CD4-positive, CD25-positive, alpha-beta regulatory T cell (primary cell): ENCODE measurements around the gene YWHAH. TPM values are rescaled to one million over a fixed set of nuclear protein-coding genes. Genes with fewer than 3 reads are reported as not detected.

Experiments
- ATAC-seq, 2 donors: fragments of 150-1000 bp; cut with Tn5 transposase; one replicate each; pipeline ENCODE4 v1.10.0; 2021; ENCODE audit warnings: low read depth in 2 of 2, moderate number of reproducible peaks in 2 of 2, moderate library complexity in 1 of 2
- DNase-seq, 3 donors: peaks; one replicate each; pipeline versions ENCODE4 v3.0.0 to v3.0.0-alpha.2; 2012 to 2022; ENCODE audit warnings: mixed read lengths in 1 of 3
- H3K27ac ChIP-seq: one replicate; pipeline ENCODE4 v1.7.0; 2013; ENCODE audit warnings: mild to moderate bottlenecking, low read length; ENCODE audit not compliant: insufficient read depth, poor library complexity, severe bottlenecking
- H3K27me3 ChIP-seq: one replicate; pipeline ENCODE4 v1.7.0; 2013; ENCODE audit warnings: low read length; ENCODE audit not compliant: control insufficient read depth, insufficient read depth
- H3K36me3 ChIP-seq: one replicate; pipeline ENCODE4 v1.7.0; 2013; ENCODE audit warnings: mild to moderate bottlenecking, low read length, moderate library complexity; ENCODE audit not compliant: control insufficient read depth, insufficient read depth
- H3K4me1 ChIP-seq: 2 replicates; pipeline ENCODE4 v1.7.0; 2013; ENCODE audit warnings: mild to moderate bottlenecking, low read length; ENCODE audit not compliant: insufficient read depth, control insufficient read depth, poor library complexity, severe bottlenecking
- H3K4me3 ChIP-seq: one replicate; pipeline ENCODE4 v1.7.0; 2013; ENCODE audit warnings: low read depth, mild to moderate bottlenecking, low read length, moderate library complexity
- H3K9me3 ChIP-seq, 2 experiments: 1 replicate in 1 of 2; 2 replicates in 1 of 2; pipeline ENCODE4 v1.7.0; 2013; ENCODE audit warnings: low read length in 2 of 2, mild to moderate bottlenecking in 1 of 2, moderate library complexity in 1 of 2; ENCODE audit not compliant: control insufficient read depth in 2 of 2
- H3K27ac Mint-ChIP-seq, 3 donors: one replicate each; pipeline ENCODE4 v1.8.0; 2020 to 2022; ENCODE audit warnings: mild to moderate bottlenecking in 3 of 3, mixed read lengths in 3 of 3, moderate library complexity in 2 of 3
- H3K27me3 Mint-ChIP-seq: one replicate; pipeline ENCODE4 v1.8.0; 2022; ENCODE audit warnings: mild to moderate bottlenecking, mixed read lengths
- H3K36me3 Mint-ChIP-seq: one replicate; pipeline ENCODE4 v1.8.0; 2020; ENCODE audit warnings: mixed read lengths
- H3K4me1 Mint-ChIP-seq, 4 donors: one replicate each; pipeline ENCODE4 v1.8.0; 2020 to 2022; ENCODE audit warnings: mixed read lengths in 4 of 4, mild to moderate bottlenecking in 1 of 4
- H3K4me3 Mint-ChIP-seq, 4 donors: one replicate each; pipeline ENCODE4 v1.8.0; 2020 to 2022; ENCODE audit warnings: mild to moderate bottlenecking in 4 of 4, mixed read lengths in 4 of 4, moderate library complexity in 3 of 4
- H3K9me3 Mint-ChIP-seq, 7 donors: one replicate each; pipeline ENCODE4 v1.8.0; 2020 to 2022; ENCODE audit warnings: mixed read lengths in 7 of 7, mild to moderate bottlenecking in 3 of 7, moderate library complexity in 2 of 7
- polyA plus RNA-seq, 4 donors: library from polyadenylated mRNA; unstranded; fragments of 300-500 nt; fragmentation: Illumina TruSeq; gene quantifications; one replicate each; pipeline ENCODE4 v1.2.3, GENCODE V29; 2021
- total RNA-seq: library from RNA; stranded (reverse); gene quantifications from one replicate; pipeline ENCODE4 v1.2.3, GENCODE V29; 2022

Gene YWHAH
- total and polyA plus RNA-seq, 5 donors from 2014 or later, result 57.5 to 186 (median 99.1) TPM

- no peaks in the 10 kb centered on the region for H3K36me3 ChIP-seq
- H3K9me3 ChIP-seq, result no peaks in the 10 kb centered on the region
- H3K4me3 ChIP-seq, result no peak overlapping the region
- H3K27ac ChIP-seq, result no peak overlapping the region
- no peak for DNase-seq
- Mint-ChIP-seq H3K27ac (no peak overlapping the region), H3K9me3 (peaks cover 0 to 2% (median 0%) of the 10 kb centered on the region in 7 donors), H3K36me3 (no peaks in the 10 kb centered on the region), H3K27me3 (peaks cover 38% of the 10 kb centered on the region), H3K4me1 (no peaks in the 10 kb centered on the region), H3K4me3 (no peak overlapping the region)
- H3K27me3 ChIP-seq, result peaks cover 1% of the 10 kb centered on the region
- no peak for ATAC-seq
- no peaks in the 10 kb centered on the region for H3K4me1 ChIP-seq
Measured at GRCh38 chr22:31998784-31999385, 54.5 kb downstream of the YWHAH start.

GRCh38 chr22:32000181-32000580, 55.8 kb downstream of the YWHAH start:
- Mint-ChIP-seq H3K4me1 (no peaks in the 10 kb centered on the region), H3K27ac (no peak overlapping the region), H3K36me3 (no peaks in the 10 kb centered on the region), H3K27me3 (peaks cover 35% of the 10 kb centered on the region), H3K4me3 (no peak overlapping the region), H3K9me3 (peaks cover 0 to 2% (median 0%) of the 10 kb centered on the region in 7 donors)
- Histone ChIP-seq H3K36me3 (no peaks in the 10 kb centered on the region), H3K27me3 (peaks cover 1% of the 10 kb centered on the region), H3K27ac (no peak overlapping the region), H3K4me3 (no peak overlapping the region), H3K4me1 (no peaks in the 10 kb centered on the region), H3K9me3 (no peaks in the 10 kb centered on the region)
- no peak for DNase-seq
- no peak for ATAC-seq

- DNase-seq (no peak), ATAC-seq (no peak)
- H3K9me3 Mint-ChIP-seq, result peaks cover 0 to 5% (median 0%) of the 10 kb centered on the region in 7 donors
- no peaks in the 10 kb centered on the region for H3K36me3 Mint-ChIP-seq
- Histone ChIP-seq H3K36me3 (no peaks in the 10 kb centered on the region), H3K27ac (no peak overlapping the region), H3K9me3 (no peaks in the 10 kb centered on the region), H3K4me3 (no peak overlapping the region), H3K27me3 (no peaks in the 10 kb centered on the region), H3K4me1 (no peaks in the 10 kb centered on the region)
- H3K4me1 Mint-ChIP-seq, result no peaks in the 10 kb centered on the region
- peaks cover 25% of the 10 kb centered on the region for H3K27me3 Mint-ChIP-seq
- H3K4me3 Mint-ChIP-seq, result no peak overlapping the region
- H3K27ac Mint-ChIP-seq, result no peak overlapping the region
Measured at GRCh38 chr22:32005453-32005852, 61.1 kb downstream of the YWHAH start.

Other genes starting within 250 kb of the YWHAH start
- gene PRR14L, start 194.4 kb upstream of the YWHAH start, total RNA-seq, result 48.1 TPM
- 10 to 100 TPM; 12.0 to 34.2 (median 21.0) TPM for gene PRR14L, start 194.4 kb upstream of the YWHAH start, polyA plus RNA-seq
- gene DEPDC5, start 190.5 kb upstream of the YWHAH start, total RNA-seq, result 57.6 TPM
- 10 to 100 TPM in 1 of 4 donors, 1 to 10 TPM in 3; 4.1 to 14.5 (median 9.0) TPM for gene DEPDC5, start 190.5 kb upstream of the YWHAH start, polyA plus RNA-seq
- not detected for gene SLC5A1, start 98.7 kb downstream of the YWHAH start, total RNA-seq
- gene SLC5A1, start 98.7 kb downstream of the YWHAH start, polyA plus RNA-seq, result not detected
- gene C22orf42, start 214.8 kb downstream of the YWHAH start, total RNA-seq, result not detected
- gene C22orf42, start 214.8 kb downstream of the YWHAH start, polyA plus RNA-seq, result not detected